T-helper 22 cell (primary cell): ENCODE measurements around the gene EPN3.

Experiments used
- DNase-seq: peaks from one replicate; pipeline ENCODE4 v3.0.0-alpha.2; 2020; ENCODE audit warnings: low read depth

Gene EPN3

DNA sequence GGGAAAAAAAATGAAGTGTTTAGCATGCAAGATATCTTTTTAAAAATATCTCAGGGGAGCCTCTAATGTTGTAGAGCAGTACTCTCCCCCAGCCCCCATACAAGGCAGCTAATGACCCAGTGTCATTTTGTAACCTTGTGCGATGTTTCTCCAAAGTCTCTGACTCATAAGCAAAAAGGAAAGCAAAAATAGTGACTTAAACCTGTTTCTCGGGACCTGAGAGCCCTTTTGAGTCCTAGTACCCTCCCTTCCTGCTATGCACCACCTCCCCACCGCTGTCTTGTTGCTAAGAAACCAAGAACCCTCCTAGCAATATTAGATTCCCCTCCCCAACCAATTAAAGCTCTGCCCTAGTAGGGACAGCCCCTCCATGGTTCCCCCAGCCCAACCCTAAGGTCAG, 21.5 kb upstream of the EPN3 start:
- DNase-seq: peak; percentile 29

DNA sequence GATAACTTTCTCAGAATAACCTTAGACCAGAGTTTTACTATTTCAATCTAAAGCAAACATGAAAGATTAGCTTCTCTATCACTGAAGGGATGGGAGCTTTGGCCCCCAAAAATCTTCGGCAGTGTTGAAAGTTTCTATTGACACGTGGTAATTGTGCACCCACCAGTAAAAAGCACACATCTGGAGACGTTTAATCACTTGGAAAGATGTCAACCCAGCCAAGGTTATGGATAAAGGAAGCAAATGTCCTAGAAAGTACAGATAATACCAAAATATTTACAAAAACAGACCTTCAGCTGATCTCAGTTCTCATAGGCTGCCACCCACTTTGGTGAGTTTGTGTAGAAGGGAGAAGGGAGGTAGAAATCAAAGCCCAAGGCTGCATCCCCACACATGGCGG, 19.0 kb upstream of the EPN3 start:
- no peak for DNase-seq

GRCh38 chr17:50514388-50514787, 18.1 kb upstream of the EPN3 start:
- DNase-seq: no peak

GRCh38 chr17:50514936-50515702, 17.4 kb upstream of the EPN3 start:
- no peak for DNase-seq

GRCh38 chr17:50517011-50517410, 15.5 kb upstream of the EPN3 start:
- DNase-seq: no peak

GRCh38 chr17:50517504-50518383, 14.8 kb upstream of the EPN3 start:
- DNase-seq: no peak

DNA sequence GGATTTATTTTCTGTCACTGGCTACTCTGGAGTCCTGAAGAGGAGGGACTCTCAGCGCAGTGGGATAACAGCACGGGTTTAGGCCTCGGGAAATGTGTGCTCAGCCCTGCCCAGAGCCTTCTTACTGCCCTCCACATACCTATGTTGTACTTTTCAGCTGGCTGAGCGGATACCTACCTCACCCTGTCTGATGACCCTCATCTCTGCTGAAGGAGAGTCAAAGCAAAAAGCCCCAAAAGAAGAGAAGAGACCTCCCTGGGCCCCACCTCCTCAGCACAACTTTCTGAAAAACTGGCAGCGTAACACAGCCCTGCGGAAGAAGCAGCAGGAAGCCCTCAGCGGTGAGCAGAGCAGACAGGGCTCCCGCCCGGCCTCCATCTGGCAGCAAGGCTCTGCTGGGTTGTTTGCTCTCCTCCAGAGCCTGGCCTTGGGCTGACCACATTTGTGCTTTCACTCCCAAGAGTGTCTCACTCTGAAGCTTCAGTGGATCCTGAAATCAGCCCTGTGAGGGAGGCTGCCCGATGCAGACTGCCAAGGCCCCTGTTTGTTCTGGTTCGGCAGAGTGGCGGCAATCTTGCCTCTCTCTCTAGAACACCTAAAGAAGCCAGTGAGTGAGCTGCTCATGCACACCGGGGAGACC, 14.0 kb upstream of the EPN3 start:
- DNase-seq: no peak

DNA sequence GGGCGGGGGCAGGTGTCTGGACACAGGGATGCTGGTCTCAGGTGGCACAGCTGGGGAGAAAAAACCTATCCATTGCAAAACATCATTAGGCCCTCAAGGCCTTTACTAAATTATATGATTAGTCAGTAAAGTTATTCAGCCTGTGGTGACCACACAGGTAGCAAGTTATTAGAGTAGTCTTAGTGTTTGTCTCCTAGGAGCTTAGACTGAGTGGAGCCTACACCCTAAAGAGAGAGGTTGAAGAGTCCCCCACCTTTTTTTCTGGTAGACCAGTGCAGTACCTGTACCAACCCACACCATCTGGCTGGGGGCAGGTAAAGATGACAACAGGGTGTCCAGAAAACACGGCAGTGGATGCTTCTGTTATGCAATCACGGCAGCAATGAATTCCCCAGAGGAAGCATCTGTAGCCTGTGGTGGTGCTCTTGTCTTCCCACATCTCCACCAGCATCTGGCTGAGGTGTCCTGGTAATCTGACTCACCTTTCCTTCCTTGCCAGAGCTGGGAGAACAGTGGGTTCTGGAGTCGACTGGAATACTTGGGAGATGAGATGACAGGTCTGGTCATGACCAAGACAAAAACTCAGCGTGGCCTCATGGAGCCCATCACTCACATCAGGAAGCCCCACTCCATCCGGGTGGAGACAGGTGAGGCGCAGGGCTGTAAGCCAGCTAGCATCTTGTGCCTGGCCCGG, 13.2 kb upstream of the EPN3 start:
- no peak for DNase-seq

DNA sequence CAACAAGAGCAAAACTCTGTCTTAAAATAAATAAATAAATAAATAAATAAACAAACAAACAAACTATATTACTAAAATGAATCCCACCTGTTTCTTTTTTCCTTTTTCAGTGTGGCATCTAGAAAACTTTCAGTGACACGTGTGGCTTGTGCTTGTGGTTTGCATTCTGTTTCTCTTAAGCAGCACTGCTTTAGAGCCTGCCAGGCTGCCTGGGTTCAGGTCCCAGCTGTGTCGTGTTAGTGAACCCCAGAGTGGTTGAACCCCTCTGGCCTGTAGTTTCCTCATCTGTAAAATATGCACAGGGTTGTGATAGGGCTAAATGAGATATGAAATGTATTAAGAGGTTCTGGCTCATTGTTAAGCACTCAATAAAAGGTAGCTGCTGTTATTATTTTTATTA, 12.1 kb upstream of the EPN3 start:
- no peak for DNase-seq

GRCh38 chr17:50521514-50521913, 11.0 kb upstream of the EPN3 start:
- no peak for DNase-seq

DNA sequence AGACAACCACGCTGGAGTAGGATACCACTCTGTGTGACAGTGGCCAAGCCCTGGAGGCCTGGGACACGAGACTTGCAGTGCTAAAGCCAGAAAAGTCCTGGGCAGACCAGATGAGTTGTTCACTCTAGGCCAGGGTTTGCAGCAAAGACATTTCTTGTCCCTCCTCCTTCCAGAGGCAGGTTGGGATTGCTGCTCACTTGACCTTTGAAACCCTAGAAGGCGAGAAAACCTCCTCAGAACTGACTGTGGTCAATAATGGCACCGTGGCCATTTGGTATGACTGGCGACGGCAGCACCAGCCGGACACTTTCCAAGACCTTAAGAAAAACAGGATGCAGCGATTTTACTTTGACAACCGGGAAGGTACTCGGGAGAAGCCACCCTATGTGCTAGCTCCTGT, 9.8 kb upstream of the EPN3 start:
- DNase-seq: no peak

GRCh38 chr17:50523208-50523607, 9.3 kb upstream of the EPN3 start:
- no peak for DNase-seq

- no peak for DNase-seq
These were observed 7.7 kb upstream of the EPN3 start for GRCh38 chr17:50524838-50525237.

DNA sequence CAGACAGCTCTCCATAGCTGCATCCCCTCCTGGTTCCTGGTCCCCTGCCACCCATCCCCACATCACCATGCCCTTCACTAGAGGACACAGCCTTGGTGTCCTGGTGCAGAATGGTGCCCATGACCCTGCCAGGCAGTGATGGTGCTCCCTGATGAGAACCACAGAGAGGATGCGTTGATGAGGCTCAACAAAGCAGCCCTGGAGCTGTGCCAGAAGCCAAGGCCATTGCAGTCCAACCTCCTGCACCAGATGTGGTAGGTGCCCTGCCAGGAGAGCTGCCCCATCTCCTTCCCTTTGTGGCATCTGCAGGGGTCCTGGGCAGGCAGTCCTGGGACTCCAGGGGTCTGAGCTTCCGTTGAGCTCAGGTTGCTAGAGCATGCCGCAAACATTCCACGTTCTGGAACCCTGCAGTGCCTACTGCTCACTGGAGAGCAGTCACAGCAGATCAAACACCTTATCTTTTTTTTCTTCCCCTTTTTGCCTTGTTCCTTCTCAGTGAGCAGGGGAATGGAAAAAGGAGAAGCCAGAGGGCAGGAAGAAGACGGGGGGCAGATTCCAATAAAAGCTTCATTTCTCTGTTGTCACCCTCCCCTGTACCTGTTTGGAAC, 5.3 kb upstream of the EPN3 start:
- no peak for DNase-seq

- no peak for DNase-seq
These were observed 4.5 kb upstream of the EPN3 start for GRCh38 chr17:50527949-50528474.

DNA sequence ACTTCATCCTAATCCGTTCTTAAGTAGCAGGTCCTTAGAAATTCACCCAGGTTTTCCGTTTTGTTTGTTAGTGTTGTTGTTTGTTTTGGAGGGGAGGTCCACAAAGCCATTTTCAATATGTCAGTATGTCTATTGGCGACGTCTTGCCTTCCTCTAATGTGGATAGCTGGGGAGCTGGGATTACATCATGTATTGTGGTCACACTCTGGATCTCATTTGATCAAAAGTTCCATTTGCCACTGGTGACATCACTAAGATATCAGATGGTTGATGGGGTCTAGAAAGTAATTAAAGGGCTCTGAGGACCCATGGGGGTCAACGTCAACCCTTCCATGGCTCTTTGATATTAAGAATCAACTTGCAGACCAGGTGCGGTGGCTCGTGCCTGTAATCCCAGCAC, 2.7 kb upstream of the EPN3 start:
- DNase-seq: no peak

- no peak for DNase-seq
These were observed 1.0 kb upstream of the EPN3 start for GRCh38 chr17:50531428-50532025.

- no peak for DNase-seq
These were observed 650 bp downstream of the EPN3 start for GRCh38 chr17:50533185-50533584.

DNA sequence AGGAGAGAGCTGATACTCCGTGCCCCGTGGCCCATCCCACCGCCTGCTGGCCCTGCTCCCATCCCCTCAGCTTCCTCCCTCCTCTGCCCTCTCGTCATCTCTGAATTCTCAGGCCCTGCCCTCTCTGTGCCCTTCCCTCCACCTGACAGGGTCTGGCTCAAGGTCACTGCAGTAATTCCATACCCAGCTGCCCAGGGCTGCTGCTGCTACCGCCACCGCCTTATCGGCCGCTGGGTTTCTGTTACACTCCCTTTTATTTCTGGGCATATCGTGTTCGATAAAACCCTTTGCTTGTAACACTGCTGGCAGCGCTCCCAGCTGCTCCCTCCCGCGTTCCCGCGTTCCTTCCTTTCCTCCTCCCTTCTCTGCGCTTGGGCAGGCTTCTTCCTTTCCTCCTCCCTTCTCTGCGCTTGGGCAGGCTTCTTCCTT, 1.2 kb downstream of the EPN3 start:
- DNase-seq: no peak

- no peak for DNase-seq
These were observed 1.9 kb downstream of the EPN3 start for GRCh38 chr17:50534222-50534978.

- DNase-seq: no peak
These were observed 2.4 kb downstream of the EPN3 start for GRCh38 chr17:50534979-50535326.
